NCI-H128 (cell line): Measurements from ENCODE around the gene MBNL2.

Experiments used
- DNase-seq: peaks from one replicate; lab custom pipeline; 2025; ENCODE audit not compliant: unreplicated experiment; lab: John Stamatoyannopoulos, UW

The MBNL2 gene

GRCh38 chr13:97211300-97211699, 10.8 kb upstream of the MBNL2 start:
- no peak for DNase-seq

- no peak for DNase-seq
These were observed 10.1 kb upstream of the MBNL2 start for GRCh38 chr13:97212004-97212403.

GRCh38 chr13:97212601-97213040, 9.5 kb upstream of the MBNL2 start:
- no peak for DNase-seq

GRCh38 chr13:97214921-97215320, 7.2 kb upstream of the MBNL2 start:
- no peak for DNase-seq

GRCh38 chr13:97215325-97215724, 6.8 kb upstream of the MBNL2 start:
- no peak for DNase-seq

GRCh38 chr13:97219226-97219625, 2.9 kb upstream of the MBNL2 start:
- DNase-seq: no peak

- DNase-seq: no peak
These were observed 1.8 kb upstream of the MBNL2 start for GRCh38 chr13:97220151-97220900.

GRCh38 chr13:97221046-97221445, 1.1 kb upstream of the MBNL2 start:
- no peak for DNase-seq

- no peak for DNase-seq
These were observed 667 bp upstream of the MBNL2 start for GRCh38 chr13:97221466-97221865.

- DNase-seq: no peak
These were observed 1.0 kb downstream of the MBNL2 start for GRCh38 chr13:97223037-97223710.

GRCh38 chr13:97223711-97224541, 1.8 kb downstream of the MBNL2 start:
- no peak for DNase-seq

GRCh38 chr13:97224544-97225300, 2.6 kb downstream of the MBNL2 start:
- DNase-seq: no peak

- no peak for DNase-seq
These were observed 3.4 kb downstream of the MBNL2 start for GRCh38 chr13:97225533-97225932.

GRCh38 chr13:97226013-97226412, 3.9 kb downstream of the MBNL2 start:
- no peak for DNase-seq

- no peak for DNase-seq
These were observed 4.9 kb downstream of the MBNL2 start for GRCh38 chr13:97226788-97227627.

- DNase-seq: no peak
These were observed 6.9 kb downstream of the MBNL2 start for GRCh38 chr13:97228850-97229521.

GRCh38 chr13:97229699-97230098, 7.6 kb downstream of the MBNL2 start:
- DNase-seq: no peak

- DNase-seq: no peak
These were observed 9.1 kb downstream of the MBNL2 start for GRCh38 chr13:97231118-97231828.

GRCh38 chr13:97231829-97232196, 9.7 kb downstream of the MBNL2 start:
- DNase-seq: no peak
